GM12878 (cell line): ENCODE data around the gene RHOBTB1.

Experiments
- CBFB ChIP-seq: IDR thresholded peaks from 2 replicates; pipeline ENCODE4 v1.6.1; 2016; ENCODE audit warnings: antibody characterized with exemption, low read depth
- EP300 ChIP-seq, 2 experiments: fragments of 150-350 bp in 1 of 2; IDR thresholded peaks; 2 replicates each; pipeline ENCODE4 v1.6.1; 2011 to 2012; ENCODE audit warnings: low read depth in 2 of 2, low read length in 2 of 2, borderline replicate concordance in 1 of 2, improper control_type of control experiment in 1 of 2, inconsistent platforms in 1 of 2; ENCODE audit not compliant: control insufficient read depth in 1 of 2
- JUNB ChIP-seq: IDR thresholded peaks from 2 replicates; pipeline ENCODE4 v1.6.1; 2016; ENCODE audit warnings: antibody characterized with exemption, mild to moderate bottlenecking
- POLR2A ChIP-seq: IDR thresholded peaks from 2 replicates; pipeline ENCODE4 v1.6.1; 2011; ENCODE audit warnings: low read depth, mild to moderate bottlenecking, low read length
- POLR2AphosphoS5 ChIP-seq: IDR thresholded peaks from 2 replicates; pipeline ENCODE4 v1.6.1; 2011; ENCODE audit warnings: mild to moderate bottlenecking, low read length, inconsistent platforms
- TF ChIP-seq, protein P1 (sequence below), 3 experiments: IDR thresholded peaks in 2 of 3; conservative IDR thresholded peaks in 1 of 3; 2 replicates each; pipeline ENCODE4 v1.5.1; 2011; ENCODE audit warnings: low read depth in 3 of 3, low read length in 3 of 3, mild to moderate bottlenecking in 3 of 3, control low read depth in 2 of 3, moderate library complexity in 2 of 3, inconsistent platforms in 1 of 3, mixed read lengths in 1 of 3; ENCODE audit not compliant: control insufficient read depth in 2 of 3, insufficient read depth in 1 of 3; ENCODE audit errors: extremely low read depth in 1 of 3

DNA sequence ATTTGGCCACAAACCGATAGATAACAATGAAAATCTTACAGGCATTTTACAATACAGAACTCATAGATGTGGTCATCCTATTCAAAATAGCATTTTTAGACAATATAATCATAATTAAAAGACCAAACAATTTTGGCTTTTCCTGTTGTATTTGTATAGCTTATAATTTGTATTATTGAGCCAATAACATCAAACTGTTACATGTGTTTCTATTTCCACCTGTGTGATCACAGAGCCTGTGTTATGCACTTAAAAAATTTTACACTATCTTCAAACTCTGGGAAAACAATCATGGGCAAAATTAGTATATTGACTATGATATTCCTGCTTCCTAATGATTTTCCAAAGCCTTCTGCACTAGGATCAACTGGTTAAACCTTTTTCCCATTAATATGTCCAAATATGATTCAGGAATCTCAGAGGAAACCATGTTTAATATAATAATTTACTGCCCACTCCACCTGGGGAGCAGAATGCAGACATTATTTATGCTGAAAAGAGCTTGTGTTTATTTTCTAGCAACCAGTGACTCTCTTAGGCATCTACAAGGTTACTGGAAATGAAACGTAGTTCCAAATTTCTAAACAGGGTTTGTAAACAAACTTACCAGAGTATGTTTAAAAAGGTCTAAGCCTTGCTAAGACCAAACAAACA lies 1.7 kb downstream of the RHOBTB1 start:
- TF ChIP-seq POLR2A (no peak), CBFB (no peak), JUNB (no peak), POLR2AphosphoS5 (no peak), EP300 (IDR thresholded peaks at IDR 0.05; ENCODE audit: borderline replicate concordance in 1 of 2, control insufficient read depth in 1 of 2, low read depth in 2 of 2, low read length in 2 of 2) (no peak)
- TF ChIP-seq, protein P1, sequence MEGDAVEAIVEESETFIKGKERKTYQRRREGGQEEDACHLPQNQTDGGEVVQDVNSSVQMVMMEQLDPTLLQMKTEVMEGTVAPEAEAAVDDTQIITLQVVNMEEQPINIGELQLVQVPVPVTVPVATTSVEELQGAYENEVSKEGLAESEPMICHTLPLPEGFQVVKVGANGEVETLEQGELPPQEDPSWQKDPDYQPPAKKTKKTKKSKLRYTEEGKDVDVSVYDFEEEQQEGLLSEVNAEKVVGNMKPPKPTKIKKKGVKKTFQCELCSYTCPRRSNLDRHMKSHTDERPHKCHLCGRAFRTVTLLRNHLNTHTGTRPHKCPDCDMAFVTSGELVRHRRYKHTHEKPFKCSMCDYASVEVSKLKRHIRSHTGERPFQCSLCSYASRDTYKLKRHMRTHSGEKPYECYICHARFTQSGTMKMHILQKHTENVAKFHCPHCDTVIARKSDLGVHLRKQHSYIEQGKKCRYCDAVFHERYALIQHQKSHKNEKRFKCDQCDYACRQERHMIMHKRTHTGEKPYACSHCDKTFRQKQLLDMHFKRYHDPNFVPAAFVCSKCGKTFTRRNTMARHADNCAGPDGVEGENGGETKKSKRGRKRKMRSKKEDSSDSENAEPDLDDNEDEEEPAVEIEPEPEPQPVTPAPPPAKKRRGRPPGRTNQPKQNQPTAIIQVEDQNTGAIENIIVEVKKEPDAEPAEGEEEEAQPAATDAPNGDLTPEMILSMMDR (IDR thresholded peaks at IDR 0.05 in 2 of 3, conservative IDR thresholded peaks at IDR 0.05 in 1 of 3; ENCODE audit: control insufficient read depth in 2 of 3, extremely low read depth in 1 of 3, insufficient read depth in 1 of 3, low read depth in 3 of 3, low read length in 3 of 3) = no peak
